ENCODE results near the gene CHRNB1.

CHRNB1 gene

DNA sequence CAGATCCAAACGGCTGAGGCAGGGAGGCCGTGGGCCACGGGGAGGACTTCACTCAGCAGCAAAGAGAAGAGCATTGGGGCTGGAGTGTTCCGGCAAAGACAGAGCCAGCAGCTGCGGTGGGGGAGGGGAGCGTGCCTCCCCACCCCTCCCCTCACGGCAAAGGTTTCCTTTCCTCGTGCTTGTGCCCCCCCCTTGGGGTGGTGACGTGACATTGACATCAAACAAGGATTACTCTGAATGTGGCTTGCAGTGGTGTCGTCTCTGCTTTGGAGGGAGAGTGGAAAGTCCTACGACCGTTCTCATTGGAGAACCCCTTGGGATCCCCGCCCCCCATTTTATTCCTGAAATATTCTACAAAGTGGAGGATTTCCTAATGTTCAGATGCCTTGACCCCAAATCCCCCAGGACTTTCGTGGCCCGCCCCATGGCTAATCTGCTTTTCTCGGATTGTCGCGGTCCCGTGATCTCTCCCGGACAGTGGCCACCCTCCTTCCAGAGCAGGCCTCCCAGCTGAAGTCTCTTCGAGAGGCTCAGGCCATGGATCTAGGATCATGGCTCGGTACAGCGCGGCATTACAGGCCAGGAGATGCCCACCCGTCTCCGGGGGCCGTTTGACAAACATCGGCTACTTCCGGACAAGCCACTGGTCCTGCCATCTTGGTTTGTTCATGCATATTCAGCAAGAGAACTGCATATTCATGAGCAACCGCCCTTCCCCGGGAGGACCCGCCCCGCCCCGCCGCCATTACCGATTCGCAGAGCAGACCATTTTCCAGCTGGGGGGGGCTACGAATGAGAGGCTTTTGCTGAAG lies 38.6 kb downstream of the CHRNB1 start:
- DNase-seq (ENCODE audit: low read depth, low spot score) = peak; percentile 96

DNA sequence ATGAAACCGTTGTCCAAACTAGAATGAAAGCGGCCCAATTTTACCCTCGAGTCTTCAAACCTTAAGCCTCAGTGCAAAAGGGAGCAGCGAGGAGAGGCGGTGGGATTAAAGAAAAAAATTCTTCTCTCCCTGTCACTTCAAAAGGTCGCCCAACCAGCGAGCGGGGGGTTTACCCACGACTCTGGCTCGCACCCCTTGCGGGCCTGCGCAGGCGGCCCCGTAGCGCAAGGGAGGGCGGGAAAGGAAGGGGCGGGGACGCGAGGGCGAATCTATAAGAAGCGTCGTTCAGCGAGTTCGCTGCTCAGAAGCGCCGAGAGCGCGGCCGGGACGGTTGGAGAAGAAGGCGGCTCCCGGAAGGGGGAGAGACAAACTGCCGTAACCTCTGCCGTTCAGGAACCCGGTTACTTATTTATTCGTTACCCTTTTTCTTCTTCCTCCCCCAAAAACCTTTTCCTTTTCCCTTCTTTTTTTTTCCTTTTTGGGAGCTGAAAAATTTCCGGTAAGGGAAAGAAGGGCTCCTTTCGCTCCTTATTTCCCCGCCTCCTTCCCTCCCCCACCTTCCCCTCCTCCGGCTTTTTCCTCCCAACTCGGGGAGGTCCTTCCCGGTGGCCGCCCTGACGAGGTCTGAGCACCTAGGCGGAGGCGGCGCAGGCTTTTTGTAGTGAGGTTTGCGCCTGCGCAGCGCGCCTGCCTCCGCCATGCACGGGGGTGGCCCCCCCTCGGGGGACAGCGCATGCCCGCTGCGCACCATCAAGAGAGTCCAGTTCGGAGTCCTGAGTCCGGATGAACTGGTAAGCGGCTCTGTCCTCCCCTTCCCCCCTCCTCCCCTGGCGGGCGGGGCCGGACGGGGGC lies 39.4 kb downstream of the CHRNB1 start, which contains the start of gene POLR2A:
TSS of gene POLR2A (plus strand) at position 300 of the 852 bp plus-strand sequence.
- peak; percentile 99 for DNase-seq (ENCODE audit: low read depth, low spot score)

DNA sequence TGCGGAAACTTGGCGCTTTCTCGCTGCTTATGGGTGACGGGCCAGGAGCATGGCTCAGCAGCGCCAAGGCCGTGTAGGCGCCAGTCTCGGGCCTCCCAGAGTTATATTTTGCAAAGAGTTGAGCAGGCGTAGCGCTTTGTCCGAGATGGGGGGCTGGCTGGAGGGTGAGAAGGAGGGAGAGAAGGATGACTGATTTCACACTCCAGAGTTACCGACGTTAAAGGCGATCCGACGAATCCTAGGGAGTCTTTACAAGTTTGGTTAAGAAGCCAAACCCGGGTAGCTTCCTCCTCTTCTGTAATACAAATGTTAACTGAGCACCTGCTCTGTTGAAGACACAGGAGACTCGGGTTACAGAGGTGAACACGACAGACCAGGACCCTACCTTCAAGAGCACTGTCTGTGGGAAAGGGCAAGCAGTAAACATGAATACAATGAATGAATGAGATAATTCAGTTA lies 40.1 kb downstream of the CHRNB1 start:
- no peak for DNase-seq (ENCODE audit: low read depth, low spot score)

DNA sequence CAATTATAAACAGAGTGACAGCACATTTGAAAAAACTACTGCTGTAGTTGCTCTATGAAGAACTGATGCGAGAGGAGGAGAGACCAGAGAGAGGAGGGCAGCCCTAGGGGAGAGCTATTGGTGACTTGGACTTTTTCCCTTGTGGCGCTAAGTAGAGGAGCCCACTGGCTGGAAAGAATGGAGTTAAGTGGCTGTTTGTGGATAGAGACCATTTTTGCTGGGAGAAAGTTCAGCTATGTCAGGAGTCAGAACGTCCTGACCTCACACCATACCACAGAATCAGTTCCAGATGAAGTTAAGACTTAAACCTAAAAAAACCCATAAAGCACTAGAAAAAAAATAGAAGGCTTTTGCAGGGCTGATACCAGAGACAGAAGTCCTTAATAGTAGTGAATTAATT lies 41.3 kb downstream of the CHRNB1 start:
- DNase-seq (ENCODE audit: low read depth, low spot score) = peak; percentile 36

DNA sequence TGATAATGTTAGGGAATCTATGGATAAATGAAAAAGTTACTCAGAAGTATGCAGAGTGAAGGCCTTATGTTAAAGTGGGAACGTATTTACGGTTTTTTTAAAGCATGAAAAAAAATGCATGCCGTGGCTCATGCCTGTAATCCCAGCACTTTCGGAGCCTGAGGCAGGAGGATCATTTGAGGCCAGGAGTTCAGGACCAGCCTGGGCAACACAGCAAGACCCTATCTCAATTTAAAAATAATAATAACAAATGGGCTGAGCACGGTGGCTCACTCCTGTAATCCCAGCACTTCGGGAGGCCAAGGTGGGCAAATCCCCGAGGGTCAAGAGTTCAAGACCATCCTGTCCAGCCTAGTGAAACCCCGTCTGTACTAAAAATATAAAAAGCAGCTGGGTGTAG lies 45.3 kb downstream of the CHRNB1 start:
- no peak for DNase-seq (ENCODE audit: low read depth, low spot score)

DNA sequence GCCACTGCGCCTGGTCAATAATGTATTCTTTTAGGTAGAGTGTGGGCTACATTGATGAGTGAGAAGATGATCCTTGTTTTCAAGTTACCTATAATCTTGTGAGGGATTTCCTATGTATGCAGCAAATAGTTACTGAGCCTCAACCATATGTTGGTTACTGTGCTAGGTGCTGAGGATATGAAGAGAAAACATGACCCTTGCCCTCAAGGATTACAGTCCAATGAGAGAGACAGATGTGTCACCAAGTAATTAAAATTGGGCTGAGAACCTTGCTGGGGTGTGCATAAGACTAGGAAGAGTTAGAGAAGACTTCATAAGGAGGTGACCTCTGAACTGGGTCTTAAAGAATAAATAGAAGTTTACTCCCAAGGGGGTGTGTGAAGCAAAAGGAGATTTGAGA lies 46.7 kb downstream of the CHRNB1 start:
- DNase-seq (ENCODE audit: low read depth, low spot score) = no peak

DNA sequence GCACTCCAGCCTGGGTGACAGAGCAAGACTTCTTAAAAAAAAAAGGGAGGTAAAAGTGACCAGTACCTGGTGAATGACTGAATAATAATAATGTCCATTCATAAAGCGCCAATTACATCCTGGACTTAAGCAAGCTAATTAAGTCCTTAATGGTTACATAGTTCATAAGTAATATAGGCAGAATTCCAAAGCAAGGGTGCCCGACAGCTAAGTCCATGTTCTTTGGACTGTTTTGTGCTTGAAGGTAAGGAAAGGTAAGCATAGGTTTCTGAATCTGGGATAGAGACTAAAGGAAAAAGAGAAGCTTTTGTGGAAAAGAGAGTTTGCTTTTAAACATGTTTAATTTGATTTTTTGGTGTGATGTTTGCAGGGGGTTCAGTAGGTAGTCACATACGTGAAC lies 49.1 kb downstream of the CHRNB1 start:
- DNase-seq (ENCODE audit: low read depth, low spot score) = no peak

DNA sequence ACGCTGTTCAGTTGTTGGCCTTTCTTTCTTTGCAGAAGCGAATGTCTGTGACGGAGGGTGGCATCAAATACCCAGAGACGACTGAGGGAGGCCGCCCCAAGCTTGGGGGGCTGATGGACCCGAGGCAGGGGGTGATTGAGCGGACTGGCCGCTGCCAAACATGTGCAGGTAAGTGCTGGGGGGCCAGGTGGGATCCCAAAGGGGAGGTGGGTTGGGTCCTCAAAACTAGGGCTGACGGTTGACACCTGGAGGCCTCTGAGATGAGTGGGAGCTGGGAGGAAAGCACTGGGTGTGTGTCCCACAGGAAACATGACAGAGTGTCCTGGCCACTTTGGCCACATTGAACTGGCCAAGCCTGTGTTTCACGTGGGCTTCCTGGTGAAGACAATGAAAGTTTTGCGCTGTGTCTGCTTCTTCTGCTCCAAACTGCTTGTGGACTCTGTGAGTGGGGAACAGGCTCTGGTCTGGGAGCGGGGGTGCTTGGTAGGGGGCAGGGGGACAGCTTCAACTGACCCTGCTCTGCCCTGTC lies 51.1 kb downstream of the CHRNB1 start:
- DNase-seq (ENCODE audit: low read depth, low spot score) = no peak

DNA sequence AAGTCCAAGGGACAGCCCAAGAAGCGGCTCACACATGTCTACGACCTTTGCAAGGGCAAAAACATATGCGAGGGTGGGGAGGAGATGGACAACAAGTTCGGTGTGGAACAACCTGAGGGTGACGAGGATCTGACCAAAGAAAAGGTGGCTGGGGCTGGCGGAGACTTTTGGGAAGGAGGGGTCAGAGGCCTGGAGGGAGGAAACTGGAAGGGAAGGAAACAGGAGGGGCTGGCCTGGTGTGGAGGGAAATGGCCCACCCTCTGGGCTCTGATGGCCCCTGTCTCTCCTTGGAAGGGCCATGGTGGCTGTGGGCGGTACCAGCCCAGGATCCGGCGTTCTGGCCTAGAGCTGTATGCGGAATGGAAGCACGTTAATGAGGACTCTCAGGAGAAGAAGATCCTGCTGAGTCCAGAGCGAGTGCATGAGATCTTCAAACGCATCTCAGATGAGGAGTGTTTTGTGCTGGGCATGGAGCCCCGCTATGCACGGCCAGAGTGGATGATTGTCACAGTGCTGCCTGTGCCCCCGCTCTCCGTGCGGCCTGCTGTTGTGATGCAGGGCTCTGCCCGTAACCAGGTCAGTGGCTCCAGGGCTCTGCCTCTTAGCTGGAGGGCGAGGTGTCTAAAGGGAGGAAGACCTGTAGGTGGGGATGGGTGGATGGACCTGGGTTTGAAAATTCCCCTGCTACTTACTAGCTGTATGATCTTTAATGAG lies 51.8 kb downstream of the CHRNB1 start:
- DNase-seq (ENCODE audit: low read depth, low spot score) = no peak

DNA sequence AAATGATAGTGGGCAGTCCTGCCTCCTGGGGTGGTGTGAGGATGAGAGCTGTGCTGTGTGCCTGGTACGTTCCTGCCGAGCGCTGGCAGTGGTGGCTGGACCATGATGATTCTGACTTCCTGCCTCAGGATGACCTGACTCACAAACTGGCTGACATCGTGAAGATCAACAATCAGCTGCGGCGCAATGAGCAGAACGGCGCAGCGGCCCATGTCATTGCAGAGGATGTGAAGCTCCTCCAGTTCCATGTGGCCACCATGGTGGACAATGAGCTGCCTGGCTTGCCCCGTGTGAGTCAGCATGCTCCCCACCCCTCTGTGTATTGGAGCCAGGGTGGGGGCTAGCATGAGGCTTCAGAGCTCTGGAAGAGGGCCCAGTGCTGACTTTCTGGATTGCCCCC lies 52.4 kb downstream of the CHRNB1 start:
- DNase-seq (ENCODE audit: low read depth, low spot score) = no peak

DNA sequence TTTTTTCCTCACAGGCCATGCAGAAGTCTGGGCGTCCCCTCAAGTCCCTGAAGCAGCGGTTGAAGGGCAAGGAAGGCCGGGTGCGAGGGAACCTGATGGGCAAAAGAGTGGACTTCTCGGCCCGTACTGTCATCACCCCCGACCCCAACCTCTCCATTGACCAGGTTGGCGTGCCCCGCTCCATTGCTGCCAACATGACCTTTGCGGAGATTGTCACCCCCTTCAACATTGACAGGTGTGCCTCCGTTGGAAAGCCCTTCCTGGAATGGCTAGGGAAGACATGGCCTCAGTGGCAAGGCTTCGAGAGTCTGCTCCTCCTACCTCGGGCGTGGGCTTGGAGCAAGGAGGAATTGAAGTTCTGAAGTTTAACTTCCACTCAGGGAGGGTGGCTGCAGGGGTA lies 52.8 kb downstream of the CHRNB1 start:
- no peak for DNase-seq (ENCODE audit: low read depth, low spot score)

DNA sequence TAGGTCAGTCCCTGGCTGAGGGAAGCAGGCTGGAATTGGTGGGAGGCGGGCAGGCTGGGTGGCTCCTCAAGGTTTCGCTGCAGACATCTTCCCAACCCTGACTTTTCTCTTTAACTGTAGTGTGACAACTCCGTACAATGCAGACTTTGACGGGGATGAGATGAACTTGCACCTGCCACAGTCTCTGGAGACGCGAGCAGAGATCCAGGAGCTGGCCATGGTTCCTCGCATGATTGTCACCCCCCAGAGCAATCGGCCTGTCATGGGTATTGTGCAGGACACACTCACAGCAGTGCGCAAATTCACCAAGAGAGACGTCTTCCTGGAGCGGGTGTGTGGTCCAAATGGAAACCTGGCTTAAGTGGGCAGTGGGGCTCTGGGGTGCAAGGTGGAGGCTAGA lies 54.3 kb downstream of the CHRNB1 start:
- DNase-seq (ENCODE audit: low read depth, low spot score) = no peak

DNA sequence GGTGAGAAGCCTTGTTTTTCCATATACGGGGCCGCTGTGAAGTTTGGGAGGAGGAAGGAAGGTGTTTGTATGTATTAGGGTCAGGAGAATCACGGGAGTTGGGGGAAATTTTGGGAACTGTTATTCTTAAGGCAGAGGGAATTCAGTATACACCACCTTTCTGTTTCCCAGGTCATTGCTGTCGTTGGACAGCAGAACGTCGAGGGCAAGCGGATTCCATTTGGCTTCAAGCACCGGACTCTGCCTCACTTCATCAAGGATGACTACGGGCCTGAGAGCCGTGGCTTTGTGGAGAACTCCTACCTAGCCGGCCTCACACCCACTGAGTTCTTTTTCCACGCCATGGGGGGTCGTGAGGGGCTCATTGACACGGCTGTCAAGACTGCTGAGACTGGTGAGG lies 56.9 kb downstream of the CHRNB1 start:
- no peak for DNase-seq (ENCODE audit: low read depth, low spot score)

DNA sequence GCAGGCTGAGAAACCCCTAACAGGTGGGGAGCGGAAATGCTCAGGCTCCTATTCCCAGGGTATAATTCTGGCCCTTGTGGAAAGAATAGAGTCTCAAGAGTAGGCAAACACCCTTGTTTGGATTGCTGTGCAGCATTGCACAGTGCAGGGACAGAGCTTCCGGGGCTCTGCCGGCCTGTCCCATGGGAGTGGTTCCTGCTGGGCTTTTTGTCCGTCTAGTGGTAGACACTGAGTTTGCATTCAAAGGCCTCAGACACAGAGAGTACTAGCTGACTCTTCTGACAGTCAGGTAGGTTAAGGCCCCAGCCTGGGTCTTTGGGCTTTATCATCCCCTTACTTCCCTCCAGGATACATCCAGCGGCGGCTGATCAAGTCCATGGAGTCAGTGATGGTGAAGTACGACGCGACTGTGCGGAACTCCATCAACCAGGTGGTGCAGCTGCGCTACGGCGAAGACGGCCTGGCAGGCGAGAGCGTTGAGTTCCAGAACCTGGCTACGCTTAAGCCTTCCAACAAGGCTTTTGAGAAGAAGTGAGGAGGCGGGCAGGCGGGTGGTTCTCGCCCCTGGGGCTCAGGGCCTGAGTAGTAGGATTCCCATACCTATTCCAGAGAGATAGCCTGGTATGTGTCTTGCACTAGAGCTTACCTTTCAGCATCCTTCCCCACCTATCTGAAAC lies 57.4 kb downstream of the CHRNB1 start:
- DNase-seq (ENCODE audit: low read depth, low spot score) = no peak

DNA sequence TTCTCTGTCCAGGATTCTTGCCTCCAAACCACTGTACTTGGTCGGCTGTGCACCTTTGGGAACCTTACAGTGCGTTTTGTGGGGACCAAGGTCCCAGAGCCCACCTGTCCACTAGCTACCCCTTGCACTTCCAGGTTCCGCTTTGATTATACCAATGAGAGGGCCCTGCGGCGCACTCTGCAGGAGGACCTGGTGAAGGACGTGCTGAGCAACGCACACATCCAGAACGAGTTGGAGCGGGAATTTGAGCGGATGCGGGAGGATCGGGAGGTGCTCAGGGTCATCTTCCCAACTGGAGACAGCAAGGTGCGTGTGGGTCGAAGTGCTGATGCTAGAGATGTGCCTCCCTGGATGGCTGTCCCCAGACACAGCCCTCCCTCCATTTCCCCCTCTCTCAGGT lies 58.1 kb downstream of the CHRNB1 start:
- DNase-seq (ENCODE audit: low read depth, low spot score) = no peak

DNA sequence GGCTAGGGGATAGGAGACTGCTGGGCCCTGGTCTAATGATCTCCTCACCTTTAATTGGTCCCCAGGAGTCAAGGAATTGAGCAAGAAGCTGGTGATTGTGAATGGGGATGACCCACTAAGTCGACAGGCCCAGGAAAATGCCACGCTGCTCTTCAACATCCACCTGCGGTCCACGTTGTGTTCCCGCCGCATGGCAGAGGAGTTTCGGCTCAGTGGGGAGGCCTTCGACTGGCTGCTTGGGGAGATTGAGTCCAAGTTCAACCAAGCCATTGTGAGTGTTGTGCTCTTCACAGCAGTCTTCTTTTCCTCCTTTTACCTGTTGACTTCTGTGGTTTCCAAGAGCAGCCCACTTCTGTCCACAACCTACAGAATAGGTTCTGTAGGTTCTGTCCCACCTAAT lies 58.7 kb downstream of the CHRNB1 start:
- DNase-seq (ENCODE audit: low read depth, low spot score) = no peak

Measured in astrocyte of the hippocampus (primary cell).